Tibial artery (tissue), 4 donors: Measurements from ENCODE around the gene PRSS23.

Experiments used
- DNase-seq, 2 donors: peaks; one replicate each; pipeline ENCODE4 v3.0.0-alpha.2; 2019
- H3K27ac ChIP-seq, 2 donors: fragments of 200-600 bp; sonication (generic) in 1 of 2; 1 replicate in 1 of 2; 2 replicates in 1 of 2; pipeline ENCODE4 v1.5.1; 2018 to 2019; ENCODE audit warnings: mild to moderate bottlenecking in 1 of 2
- H3K27me3 ChIP-seq, 2 donors: fragments of 200-600 bp; sonication (generic) in 1 of 2; one replicate each; pipeline versions ENCODE4 v1.5.1 to v1.6.0; 2016 to 2019
- H3K36me3 ChIP-seq, 3 donors: fragments of 200-600 bp; sonication (generic) in 2 of 3; one replicate each; pipeline ENCODE4 v1.5.1; 2016 to 2019; ENCODE audit warnings: mild to moderate bottlenecking in 2 of 3
- H3K4me1 ChIP-seq, 4 donors: fragments of 200-600 bp; sonication (generic) in 2 of 4; 1 replicate in 3 of 4; 2 replicates in 1 of 4; pipeline ENCODE4 v1.5.1; 2016 to 2019
- H3K4me3 ChIP-seq, 2 donors: fragments of 200-600 bp; sonication (generic) in 1 of 2; 1 replicate in 1 of 2; 2 replicates in 1 of 2; pipeline ENCODE4 v1.5.1; 2018 to 2019; ENCODE audit warnings: mild to moderate bottlenecking in 2 of 2
- H3K9me3 ChIP-seq, 3 donors: fragments of 200-600 bp; sonication (generic) in 1 of 3; one replicate each; pipeline ENCODE4 v1.5.1; 2016 to 2019
- CTCF ChIP-seq, 2 experiments: fragments of 200-600 bp in 1 of 2; fragments of 450-650 bp in 1 of 2; IDR thresholded peaks; one replicate each; pipeline ENCODE4 v1.5.1; 2017 to 2019; ENCODE audit warnings: antibody characterized with exemption in 2 of 2, mild to moderate bottlenecking in 1 of 2, moderate library complexity in 1 of 2
- intact Hi-C: fragments of 100-400 bp; cut with DNase I; formaldehyde crosslinking; loops from one replicate; pipeline ENCODE4 v1.15.0; 2023; ENCODE audit warnings: low total_unique reads

PRSS23 gene

GRCh38 chr11:86790195-86790725 is 10.1 kb upstream of the PRSS23 start:
- Histone ChIP-seq H3K4me3 (no peak overlapping the region), H3K36me3 (no peaks in the 10 kb centered on the region), H3K9me3 (no peaks in the 10 kb centered on the region), H3K27ac (no peak overlapping the region), H3K4me1 (peaks cover 0 to 6% (median 0%) of the 10 kb centered on the region in 4 donors), H3K27me3 (no peaks in the 10 kb centered on the region)
- DNase-seq = no peak
- no peak for TF ChIP-seq CTCF (IDR thresholded peaks at IDR 0.05)
- intact Hi-C loops = no loop called here

GRCh38 chr11:86790867-86791849 is 9.2 kb upstream of the PRSS23 start:
- Histone ChIP-seq H3K27ac (no peak overlapping the region), H3K4me1 (no peaks in the 10 kb centered on the region), H3K27me3 (no peaks in the 10 kb centered on the region), H3K9me3 (no peaks in the 10 kb centered on the region), H3K36me3 (no peaks in the 10 kb centered on the region), H3K4me3 (no peak overlapping the region)
- intact Hi-C loops = no loop called here
- DNase-seq = no peak
- TF ChIP-seq CTCF (IDR thresholded peaks at IDR 0.05) = no peak

GRCh38 chr11:86792150-86792549 is 8.2 kb upstream of the PRSS23 start:
- Histone ChIP-seq H3K36me3 (no peaks in the 10 kb centered on the region), H3K27me3 (no peaks in the 10 kb centered on the region), H3K4me1 (no peaks in the 10 kb centered on the region), H3K4me3 (no peak overlapping the region), H3K9me3 (no peaks in the 10 kb centered on the region), H3K27ac (no peak overlapping the region)
- intact Hi-C loops = no loop called here
- no peak for TF ChIP-seq CTCF (IDR thresholded peaks at IDR 0.05)
- DNase-seq = no peak

GRCh38 chr11:86793307-86793706 is 7.0 kb upstream of the PRSS23 start:
- no peak for TF ChIP-seq CTCF (IDR thresholded peaks at IDR 0.05)
- Histone ChIP-seq H3K4me1 (no peaks in the 10 kb centered on the region), H3K36me3 (no peaks in the 10 kb centered on the region), H3K9me3 (no peaks in the 10 kb centered on the region), H3K27me3 (no peaks in the 10 kb centered on the region), H3K27ac (no peak overlapping the region), H3K4me3 (no peak overlapping the region)
- no peak for DNase-seq
- intact Hi-C loops = no loop called here

GRCh38 chr11:86795511-86795910 is 4.8 kb upstream of the PRSS23 start:
- no peak overlapping the region for H3K4me3 ChIP-seq
- TF ChIP-seq CTCF (IDR thresholded peaks at IDR 0.05) = no peak
- H3K36me3 ChIP-seq = no peaks in the 10 kb centered on the region
- H3K27ac ChIP-seq = no peak overlapping the region
- peaks cover 0 to 14% (median 6%) of the 10 kb centered on the region in 4 donors for H3K4me1 ChIP-seq
- no peaks in the 10 kb centered on the region for H3K27me3 ChIP-seq
- intact Hi-C loops = loop anchor here (5.0 kb wide), 1 partner anchor 53 kb away; no protein-coding TSS in a partner anchor
- no peak for DNase-seq
- no peaks in the 10 kb centered on the region for H3K9me3 ChIP-seq
